A549 (cell line): ENCODE data around the gene XIRP1. TPM values are rescaled to one million over a fixed set of nuclear protein-coding genes. Genes with fewer than 3 reads are reported as not detected.
"Not testable (repeated sequence)": the region's sequence is repeated elsewhere in the genome, so short reads cannot be mapped to it uniquely, and the experiment has no call there.

Experiments used
- ATAC-seq, 2 experiments: fragments of 200-7000 bp in 1 of 2; fragments of >200 bp in 1 of 2; cut with Nextera tagmentation in 1 of 2; cut with Tn5 transposase in 1 of 2; 3 replicates each; pipeline versions ENCODE4 v1.8.0 to v1.9.1; 2018 to 2020; ENCODE audit warnings: mild to moderate bottlenecking in 1 of 2, moderate library complexity in 1 of 2
- CTCF ChIA-PET: fragments of 300-600 bp; sonication (Branson Sonifier 250); formaldehyde crosslinking; extraction: SDS; loops from one replicate; lab custom pipeline; 2021; ENCODE audit warnings: antibody characterized with exemption, inconsistent platforms; lab: Yijun Ruan, JAX
- POLR2A ChIA-PET: fragments of 350-600 bp; formaldehyde crosslinking; extraction: SDS; loops from one replicate; lab custom pipeline; 2021; ENCODE audit warnings: antibody characterized with exemption, inconsistent platforms; lab: Yijun Ruan, JAX
- DNase-seq, 2 experiments: peaks; one replicate each; pipeline versions ENCODE4 v3.0.0 to v3.0.0-alpha.2; 2011 to 2016; ENCODE audit warnings: low read depth in 1 of 2, low spot score in 1 of 2
- FAIRE-seq: peaks from 2 replicates; lab custom pipeline; 2011; peaks lifted over from hg19 to GRCh38; lab: Jason Lieb, UNC
- H3K27ac ChIP-seq, 2 experiments: fragments of >200 bp; sonication (Bioruptor Twin); formaldehyde crosslinking; 3 replicates each; pipeline ENCODE4 v1.5.1; 2016 to 2017
- H3K4me1 ChIP-seq: fragments of >200 bp; sonication (Bioruptor Twin); formaldehyde crosslinking; 3 replicates; pipeline ENCODE4 v1.6.1; 2016
- H3K4me2 ChIP-seq: fragments of >200 bp; sonication (Bioruptor Twin); formaldehyde crosslinking; 3 replicates; pipeline ENCODE4 v1.6.1; 2016
- H3K4me3 ChIP-seq: fragments of >200 bp; sonication (Bioruptor Twin); formaldehyde crosslinking; 3 replicates; pipeline ENCODE4 v1.5.1; 2016
- H3K9me3 ChIP-seq: fragments of >200 bp; sonication (Bioruptor Twin); formaldehyde crosslinking; 3 replicates; pipeline ENCODE4 v1.6.1; 2016
- CEBPB ChIP-seq, 2 experiments: fragments of >200 bp in 1 of 2; sonication (Bioruptor Twin) in 1 of 2; formaldehyde crosslinking in 1 of 2; IDR thresholded peaks; 2 replicates each; pipeline ENCODE4 v1.6.1; 2012 to 2016
- CHD4 ChIP-seq: fragments of 200-600 bp; sonication (generic); IDR thresholded peaks from 2 replicates; pipeline ENCODE4 v1.6.1; 2016; ENCODE audit warnings: antibody characterized with exemption, mild to moderate bottlenecking, borderline replicate concordance
- ESRRA ChIP-seq: fragments of 150-350 bp; IDR thresholded peaks from 2 replicates; pipeline ENCODE4 v1.6.1; 2014; ENCODE audit warnings: mild to moderate bottlenecking, low read length, borderline replicate concordance
- GATA3 ChIP-seq: IDR thresholded peaks from 2 replicates; pipeline ENCODE4 v1.6.1; 2012; ENCODE audit warnings: borderline replicate concordance
- KDM1A ChIP-seq: fragments of 200-600 bp; sonication (generic); IDR thresholded peaks from 2 replicates; pipeline ENCODE4 v1.6.1; 2016; ENCODE audit warnings: low read depth, mild to moderate bottlenecking
- KDM5A ChIP-seq: fragments of 200-600 bp; sonication (generic); IDR thresholded peaks from 2 replicates; pipeline ENCODE4 v1.6.1; 2016; ENCODE audit warnings: antibody characterized with exemption, mild to moderate bottlenecking
- NR3C1 ChIP-seq: fragments of >200 bp; sonication (Bioruptor Twin); formaldehyde crosslinking; IDR thresholded peaks from 3 replicates; pipeline ENCODE4 v1.6.1; 2017
- PHF8 ChIP-seq: fragments of 200-600 bp; sonication (generic); IDR thresholded peaks from 2 replicates; pipeline ENCODE4 v1.6.1; 2016; ENCODE audit warnings: low read depth, mild to moderate bottlenecking, antibody characterized with exemption, moderate library complexity, borderline replicate concordance
- RAD21 ChIP-seq, 2 experiments: fragments of >200 bp in 1 of 2; sonication (Bioruptor Twin) in 1 of 2; formaldehyde crosslinking in 1 of 2; IDR thresholded peaks in 1 of 2; conservative IDR thresholded peaks in 1 of 2; 2 replicates in 1 of 2; 3 replicates in 1 of 2; pipeline ENCODE4 v1.6.1; 2012 to 2018; ENCODE audit warnings: inconsistent platforms in 1 of 2
- RNF2 ChIP-seq: fragments of 200-600 bp; sonication (generic); IDR thresholded peaks from 2 replicates; pipeline ENCODE4 v1.6.1; 2016; ENCODE audit warnings: low read depth, mild to moderate bottlenecking, antibody characterized with exemption, moderate library complexity, borderline replicate concordance
- TP53 ChIP-seq: fragments of 250-450 bp; sonication (Bioruptor Pico); IDR thresholded peaks from 2 replicates; pipeline ENCODE4 v1.5.0; 2021; ENCODE audit warnings: mild to moderate bottlenecking, moderate library complexity
- ZSCAN20 ChIP-seq: fragments of 250-450 bp; sonication (Bioruptor Pico); IDR thresholded peaks from 2 replicates; pipeline ENCODE4 v1.8.0; 2022; ENCODE audit warnings: mild to moderate bottlenecking, moderate library complexity
- WGBS: methylation state at CpG from one replicate; pipeline ENCODE4 v1.1.6; 2017; ENCODE audit errors: missing lambda C conversion rate; 5-methylcytosine and 5-hydroxymethylcytosine counted together
- polyA plus RNA-seq, 4 experiments: library from polyadenylated mRNA; depleted of rRNA in 3 of 4; stranded (reverse); fragments of >200 nt; fragmentation: RNase III in 1 of 4; extraction: RNeasy Plus Mini Kit Qiagen cat#74134 plus additional on column Dnase treatment in 1 of 4; gene quantifications; 2 replicates in 3 of 4; 3 replicates in 1 of 4; pipeline ENCODE4 v1.2.3, GENCODE V29; 2011 to 2017
- TF ChIP-seq, protein P1 (sequence below): fragments of >200 bp; sonication (Bioruptor Twin); formaldehyde crosslinking; IDR thresholded peaks from 3 replicates; pipeline ENCODE4 v1.6.1; 2016
- TF ChIP-seq, protein P2 (sequence below): fragments of >200 bp; sonication (Bioruptor Twin); formaldehyde crosslinking; IDR thresholded peaks from 3 replicates; pipeline ENCODE4 v1.5.1; 2016
- TF ChIP-seq, protein P3 (sequence below): fragments of 150-350 bp; IDR thresholded peaks from 2 replicates; pipeline ENCODE4 v1.6.1; 2014; ENCODE audit warnings: low read depth, mild to moderate bottlenecking, low read length
- TF ChIP-seq, protein P4 (sequence below): fragments of >200 bp; sonication (Bioruptor Twin); formaldehyde crosslinking; IDR thresholded peaks from 2 replicates; pipeline ENCODE4 v1.6.1; 2016

Gene XIRP1
- polyA plus RNA-seq, 2 of the 4 experiments (the other 2 are of a cell fraction): not detected

DNA sequence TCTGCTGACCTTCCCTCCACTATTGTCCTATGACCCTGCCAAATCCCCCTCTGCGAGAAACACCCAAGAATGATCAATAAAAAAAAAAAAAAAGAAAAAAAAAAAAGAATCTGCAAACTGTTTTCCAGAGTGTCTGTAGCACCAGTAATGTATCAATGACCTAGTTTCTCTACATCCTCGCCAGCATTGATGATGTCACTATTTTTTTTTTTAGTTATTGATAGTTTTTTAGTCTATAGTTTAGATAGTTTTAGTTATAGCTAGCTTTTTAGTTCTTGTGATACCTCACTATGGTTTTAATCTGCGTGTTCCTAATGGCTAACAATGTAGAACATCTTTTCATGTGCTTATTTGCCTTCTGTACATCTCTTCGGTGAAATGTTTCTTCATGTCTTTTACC lies 36.1 kb upstream of the XIRP1 start (continued):
- TF ChIP-seq, protein P1, sequence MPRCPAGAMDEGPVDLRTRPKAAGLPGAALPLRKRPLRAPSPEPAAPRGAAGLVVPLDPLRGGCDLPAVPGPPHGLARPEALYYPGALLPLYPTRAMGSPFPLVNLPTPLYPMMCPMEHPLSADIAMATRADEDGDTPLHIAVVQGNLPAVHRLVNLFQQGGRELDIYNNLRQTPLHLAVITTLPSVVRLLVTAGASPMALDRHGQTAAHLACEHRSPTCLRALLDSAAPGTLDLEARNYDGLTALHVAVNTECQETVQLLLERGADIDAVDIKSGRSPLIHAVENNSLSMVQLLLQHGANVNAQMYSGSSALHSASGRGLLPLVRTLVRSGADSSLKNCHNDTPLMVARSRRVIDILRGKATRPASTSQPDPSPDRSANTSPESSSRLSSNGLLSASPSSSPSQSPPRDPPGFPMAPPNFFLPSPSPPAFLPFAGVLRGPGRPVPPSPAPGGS: no peak
- TF ChIP-seq, protein P2, sequence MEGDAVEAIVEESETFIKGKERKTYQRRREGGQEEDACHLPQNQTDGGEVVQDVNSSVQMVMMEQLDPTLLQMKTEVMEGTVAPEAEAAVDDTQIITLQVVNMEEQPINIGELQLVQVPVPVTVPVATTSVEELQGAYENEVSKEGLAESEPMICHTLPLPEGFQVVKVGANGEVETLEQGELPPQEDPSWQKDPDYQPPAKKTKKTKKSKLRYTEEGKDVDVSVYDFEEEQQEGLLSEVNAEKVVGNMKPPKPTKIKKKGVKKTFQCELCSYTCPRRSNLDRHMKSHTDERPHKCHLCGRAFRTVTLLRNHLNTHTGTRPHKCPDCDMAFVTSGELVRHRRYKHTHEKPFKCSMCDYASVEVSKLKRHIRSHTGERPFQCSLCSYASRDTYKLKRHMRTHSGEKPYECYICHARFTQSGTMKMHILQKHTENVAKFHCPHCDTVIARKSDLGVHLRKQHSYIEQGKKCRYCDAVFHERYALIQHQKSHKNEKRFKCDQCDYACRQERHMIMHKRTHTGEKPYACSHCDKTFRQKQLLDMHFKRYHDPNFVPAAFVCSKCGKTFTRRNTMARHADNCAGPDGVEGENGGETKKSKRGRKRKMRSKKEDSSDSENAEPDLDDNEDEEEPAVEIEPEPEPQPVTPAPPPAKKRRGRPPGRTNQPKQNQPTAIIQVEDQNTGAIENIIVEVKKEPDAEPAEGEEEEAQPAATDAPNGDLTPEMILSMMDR: no peak
- TF ChIP-seq TP53 (CRISPR knock-in tag) (no peak), ZSCAN20 (CRISPR knock-in tag) (no peak), RNF2 (no peak), NR3C1 (no peak)
- TF ChIP-seq, protein P3, sequence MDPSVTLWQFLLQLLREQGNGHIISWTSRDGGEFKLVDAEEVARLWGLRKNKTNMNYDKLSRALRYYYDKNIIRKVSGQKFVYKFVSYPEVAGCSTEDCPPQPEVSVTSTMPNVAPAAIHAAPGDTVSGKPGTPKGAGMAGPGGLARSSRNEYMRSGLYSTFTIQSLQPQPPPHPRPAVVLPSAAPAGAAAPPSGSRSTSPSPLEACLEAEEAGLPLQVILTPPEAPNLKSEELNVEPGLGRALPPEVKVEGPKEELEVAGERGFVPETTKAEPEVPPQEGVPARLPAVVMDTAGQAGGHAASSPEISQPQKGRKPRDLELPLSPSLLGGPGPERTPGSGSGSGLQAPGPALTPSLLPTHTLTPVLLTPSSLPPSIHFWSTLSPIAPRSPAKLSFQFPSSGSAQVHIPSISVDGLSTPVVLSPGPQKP: no peak

DNA sequence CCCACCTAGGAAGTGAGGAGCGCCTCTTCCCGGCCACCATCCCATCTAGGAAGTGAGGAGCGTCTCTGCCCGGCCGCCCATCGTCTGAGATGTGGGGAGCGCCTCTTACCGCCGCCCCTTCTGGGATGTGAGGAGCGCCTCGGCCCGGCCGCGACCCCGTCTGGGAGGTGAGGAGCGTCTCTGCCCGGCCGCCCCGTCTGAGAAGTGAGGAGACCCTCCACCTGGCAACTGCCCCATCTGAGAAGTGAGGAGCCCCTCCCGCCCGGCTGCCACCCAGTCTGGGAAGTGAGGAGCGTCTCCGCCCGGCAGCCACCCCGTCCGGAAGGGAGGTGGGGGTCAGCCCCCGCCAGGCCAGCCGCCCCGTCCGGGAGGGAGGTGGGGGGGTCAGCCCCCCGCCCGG lies 35.2 kb upstream of the XIRP1 start:
- CTCF ChIA-PET, H3K4me2 ChIP-seq, H3K27ac ChIP-seq, H3K4me3 ChIP-seq, DNase-seq, H3K9me3 ChIP-seq, H3K4me1 ChIP-seq, POLR2A ChIA-PET, FAIRE-seq, ATAC-seq: not testable (repeated sequence)
- WGBS: 77% methylated on average over 17 of the region's 32 CpGs

DNA sequence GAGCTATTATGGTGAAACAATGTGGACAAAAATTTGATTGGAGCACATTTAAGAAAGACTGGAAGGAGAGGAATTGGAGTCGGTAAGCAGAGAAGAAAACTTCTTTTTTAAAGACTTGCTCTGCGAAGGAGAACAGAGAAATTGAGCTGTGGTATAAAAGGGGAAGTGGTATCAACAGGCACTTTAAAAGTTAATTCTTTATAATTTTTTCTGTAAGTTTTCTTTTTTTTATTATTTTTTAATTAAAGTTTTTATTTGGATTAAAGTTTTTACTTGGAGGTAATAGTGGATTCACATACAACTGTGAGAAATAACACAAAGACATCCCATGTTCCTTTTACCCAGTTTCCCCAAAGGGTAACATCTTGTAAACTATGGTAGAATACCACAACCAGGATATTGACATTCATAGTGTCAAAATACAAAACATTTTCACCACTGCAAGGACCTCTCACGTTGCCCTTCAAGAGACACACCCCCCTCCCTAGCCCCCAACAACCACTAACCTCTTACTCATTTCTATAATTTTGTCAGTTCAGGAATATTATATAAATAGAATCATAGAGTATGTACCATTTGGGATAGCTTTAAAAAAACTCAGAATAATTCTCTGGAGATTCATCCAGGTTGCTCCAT lies 33.8 kb upstream of the XIRP1 start:
- Histone ChIP-seq H3K9me3 (peaks cover 5% of the 10 kb centered on the region; the same call in 1 of the 3 replicates), H3K4me2 (no peak overlapping the region), H3K4me1 (no peaks in the 10 kb centered on the region), H3K4me3 (no peak overlapping the region), H3K27ac (no peak overlapping the region)
- FAIRE-seq (no peak), ATAC-seq (no peak), DNase-seq (no peak)
- TF ChIP-seq RNF2 (no peak), RAD21 (conservative IDR thresholded peaks at IDR 0.05 in 1 of 2, IDR thresholded peaks at IDR 0.05 in 1 of 2) (no peak), GATA3 (no peak), KDM5A (no peak), PHF8 (no peak), CHD4 (no peak), KDM1A (no peak), ESRRA (no peak), NR3C1 (no peak), CEBPB (IDR thresholded peaks at IDR 0.05) (no peak)
- TF ChIP-seq, protein P2: no peak
- TF ChIP-seq, protein P1: no peak
- TF ChIP-seq, protein P4, sequence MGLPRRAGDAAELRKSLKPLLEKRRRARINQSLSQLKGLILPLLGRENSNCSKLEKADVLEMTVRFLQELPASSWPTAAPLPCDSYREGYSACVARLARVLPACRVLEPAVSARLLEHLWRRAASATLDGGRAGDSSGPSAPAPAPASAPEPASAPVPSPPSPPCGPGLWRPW: no peak
- ChIA-PET CTCF (no interaction called here), POLR2A (no interaction called here)
- 52% methylated on average over 3 of the region's 3 CpGs for WGBS
